Measurements from ENCODE around the gene DDO.
A peak's percentile ranks its signal among the peaks of the same experiment; 100 is the strongest.
"Not testable (repeated sequence)": the region's sequence is repeated elsewhere in the genome, so short reads cannot be mapped to it uniquely, and the experiment has no call there.

DDO gene

DNA sequence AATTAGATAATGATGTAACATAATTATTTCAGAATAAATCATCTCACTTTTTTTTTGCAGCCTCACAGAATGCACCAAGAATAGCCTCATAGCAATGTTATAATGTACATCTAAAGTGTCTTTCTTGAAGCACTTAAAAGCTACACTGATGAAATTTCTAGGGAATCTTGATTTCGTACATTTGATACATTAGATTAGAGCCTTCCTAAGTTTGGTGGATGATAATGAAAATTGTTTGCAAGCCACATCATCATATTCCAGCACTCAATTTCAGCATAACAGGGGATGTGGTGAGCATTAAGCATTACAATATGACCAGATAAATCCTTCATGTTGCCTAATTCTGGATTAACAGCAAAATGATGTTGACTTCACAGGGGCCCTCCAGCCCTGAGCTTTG is 47.5 kb downstream of the DDO start:
- DNase-seq (ENCODE audit: low spot score) = no peak

DNA sequence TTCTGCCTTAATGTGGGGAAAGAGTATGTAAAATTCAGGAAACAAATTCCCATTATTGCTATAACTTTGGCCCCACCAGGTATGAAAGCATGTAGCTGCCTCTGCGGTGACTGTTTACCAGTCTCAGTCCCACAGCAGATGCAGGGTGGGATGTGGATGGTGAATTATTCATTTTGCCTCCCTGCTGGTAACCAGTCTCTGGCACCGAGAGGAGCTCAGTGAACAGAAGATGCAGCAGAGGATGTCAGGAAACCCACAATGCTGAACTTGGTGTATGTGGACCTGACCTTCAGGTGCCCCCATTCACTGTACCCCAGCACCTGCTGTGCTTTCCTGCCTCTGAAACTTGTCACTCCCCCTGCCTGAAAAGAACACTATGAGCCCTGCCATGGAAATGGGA is 48.4 kb downstream of the DDO start:
- DNase-seq (ENCODE audit: low spot score) = no peak

DNA sequence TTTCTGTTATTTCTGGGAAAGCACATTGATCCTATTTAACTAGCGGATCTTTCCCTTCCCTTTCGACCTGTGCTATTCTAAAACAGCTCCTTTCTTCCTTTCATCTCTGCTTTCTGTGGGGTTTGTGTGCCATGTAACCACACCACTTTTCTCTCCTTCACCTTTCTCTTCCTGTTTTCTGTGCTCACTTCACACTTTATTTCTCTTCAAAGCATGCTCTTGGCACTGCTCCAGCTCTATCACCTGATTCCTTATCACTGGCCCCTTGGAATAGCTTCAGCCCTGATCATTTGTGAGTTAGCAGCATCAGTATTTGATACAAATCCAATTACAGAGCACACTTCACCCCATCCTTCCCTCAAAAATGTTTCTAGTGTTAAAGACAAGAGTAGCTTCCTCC is 49.1 kb downstream of the DDO start:
- no peak for DNase-seq (ENCODE audit: low spot score)

DNA sequence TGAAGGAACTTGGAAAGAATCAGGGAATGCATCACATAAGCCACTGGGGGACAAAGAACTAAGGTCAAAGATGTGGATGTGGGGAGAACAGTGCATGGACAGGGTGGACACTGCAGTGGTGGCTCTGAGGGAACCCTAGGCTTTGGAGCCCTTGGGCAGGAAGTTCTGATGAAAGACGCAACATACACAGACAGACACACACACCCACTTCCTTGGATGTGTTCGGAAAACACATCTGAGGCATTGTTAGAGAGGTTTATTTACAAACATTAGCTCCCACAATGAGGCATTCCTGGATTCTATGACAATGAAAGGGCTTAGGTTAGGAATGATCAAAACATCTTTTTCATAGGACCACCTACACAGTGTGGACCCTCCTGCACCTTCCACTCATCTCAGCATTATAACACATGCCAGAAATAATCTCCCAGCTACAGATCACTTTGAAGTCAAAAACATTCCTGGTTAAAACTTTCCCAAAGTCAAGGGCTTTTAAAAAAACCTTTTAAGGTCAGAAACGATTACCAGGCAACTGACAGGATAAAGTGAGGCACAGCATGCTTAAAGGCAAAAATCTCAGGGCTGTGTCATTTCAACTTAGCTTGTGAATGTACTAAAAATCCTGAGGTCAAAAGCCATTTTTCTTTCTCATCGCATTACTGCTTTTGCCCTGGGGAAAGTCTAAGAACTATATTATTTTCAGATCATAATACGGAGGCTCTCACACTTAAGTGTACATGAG is 50.8 kb downstream of the DDO start:
- no peak for DNase-seq (ENCODE audit: low spot score)

DNA sequence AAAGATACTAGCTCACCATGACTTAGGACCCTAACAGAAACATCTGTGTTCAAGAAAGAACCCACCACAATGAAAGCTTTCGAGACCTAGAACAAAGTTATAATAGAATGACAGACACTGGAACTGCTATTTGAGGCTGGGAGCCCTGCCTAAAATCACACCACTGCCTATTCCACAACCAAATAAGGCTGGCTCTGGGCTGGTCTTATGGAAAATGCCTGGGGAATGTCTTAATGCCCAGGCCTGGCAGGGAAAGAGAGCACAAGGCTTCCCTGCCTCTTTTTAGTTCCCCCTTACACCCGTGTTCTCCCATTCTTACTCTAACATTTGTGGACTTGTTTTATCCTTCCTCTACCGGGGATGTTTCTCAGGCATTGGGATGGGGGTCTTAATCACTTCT is 51.6 kb downstream of the DDO start:
- DNase-seq (ENCODE audit: low spot score) = no peak

DNA sequence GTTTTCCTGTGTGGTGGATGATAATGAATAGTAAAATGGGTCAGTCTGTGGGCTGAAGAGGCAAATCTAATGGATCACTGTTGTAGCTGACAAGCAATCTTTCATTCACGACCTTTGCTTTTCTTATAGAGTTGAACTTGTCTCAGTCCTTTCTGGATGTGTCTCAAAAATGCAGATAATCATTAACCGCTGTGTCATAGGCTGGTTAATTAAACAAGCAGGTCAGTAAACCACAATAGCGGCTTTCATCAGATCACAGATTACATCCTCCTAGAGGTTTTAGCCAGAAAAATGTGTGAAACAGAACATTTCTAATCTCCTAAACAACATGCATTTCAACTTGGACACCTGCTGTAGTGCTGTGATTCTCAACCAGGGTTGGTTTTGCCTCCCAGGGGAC is 54.7 kb downstream of the DDO start:
- no peak for DNase-seq (ENCODE audit: low spot score)

DNA sequence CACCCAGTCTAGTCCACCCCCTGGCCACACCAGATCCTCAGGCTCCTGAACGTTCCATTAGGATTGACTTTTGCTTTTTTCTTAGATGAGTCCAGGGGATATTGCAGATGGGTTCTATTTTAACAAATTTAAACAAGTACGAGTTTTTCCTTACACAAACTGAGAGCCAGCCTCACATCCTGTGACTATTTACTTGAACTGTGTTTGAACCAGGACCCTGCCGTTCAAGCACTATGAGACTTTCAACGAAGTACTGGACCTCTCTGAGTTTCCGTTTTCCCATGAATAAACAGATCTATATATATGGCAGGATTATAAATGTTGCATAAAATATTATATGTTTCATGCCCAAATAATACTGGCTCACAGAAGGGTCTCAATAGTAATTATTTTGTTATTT is 55.8 kb downstream of the DDO start:
- no peak for DNase-seq (ENCODE audit: low spot score)

DNA sequence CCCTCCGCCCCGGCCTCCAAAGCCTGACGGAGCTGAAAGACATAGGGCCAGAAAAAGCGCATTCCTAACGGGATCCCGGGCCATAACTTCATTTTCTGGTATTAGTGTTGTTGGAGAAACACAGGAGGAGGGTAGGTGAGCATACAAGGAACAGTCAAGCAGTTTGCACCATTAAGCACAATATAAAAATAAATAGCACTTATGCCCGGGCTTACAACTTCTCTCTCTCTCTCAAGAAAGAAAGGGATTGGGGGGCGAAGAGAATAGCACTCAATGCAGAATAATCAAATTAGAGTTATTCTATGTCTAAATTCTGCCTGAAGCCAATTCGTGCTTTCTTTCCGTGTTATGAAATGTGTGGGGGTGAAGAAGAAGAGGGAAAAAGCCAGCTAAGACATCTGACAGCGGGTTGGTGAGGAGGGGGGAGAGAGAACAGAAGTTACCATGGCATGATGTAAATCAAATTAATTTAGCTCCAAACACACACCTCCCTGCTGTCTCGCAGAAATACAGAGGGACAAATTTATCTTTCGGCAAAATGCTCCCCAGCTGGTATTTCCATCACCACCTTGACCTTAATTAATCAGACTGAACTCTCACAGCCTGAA is 56.7 kb downstream of the DDO start:
- no peak for DNase-seq (ENCODE audit: low spot score)

DNA sequence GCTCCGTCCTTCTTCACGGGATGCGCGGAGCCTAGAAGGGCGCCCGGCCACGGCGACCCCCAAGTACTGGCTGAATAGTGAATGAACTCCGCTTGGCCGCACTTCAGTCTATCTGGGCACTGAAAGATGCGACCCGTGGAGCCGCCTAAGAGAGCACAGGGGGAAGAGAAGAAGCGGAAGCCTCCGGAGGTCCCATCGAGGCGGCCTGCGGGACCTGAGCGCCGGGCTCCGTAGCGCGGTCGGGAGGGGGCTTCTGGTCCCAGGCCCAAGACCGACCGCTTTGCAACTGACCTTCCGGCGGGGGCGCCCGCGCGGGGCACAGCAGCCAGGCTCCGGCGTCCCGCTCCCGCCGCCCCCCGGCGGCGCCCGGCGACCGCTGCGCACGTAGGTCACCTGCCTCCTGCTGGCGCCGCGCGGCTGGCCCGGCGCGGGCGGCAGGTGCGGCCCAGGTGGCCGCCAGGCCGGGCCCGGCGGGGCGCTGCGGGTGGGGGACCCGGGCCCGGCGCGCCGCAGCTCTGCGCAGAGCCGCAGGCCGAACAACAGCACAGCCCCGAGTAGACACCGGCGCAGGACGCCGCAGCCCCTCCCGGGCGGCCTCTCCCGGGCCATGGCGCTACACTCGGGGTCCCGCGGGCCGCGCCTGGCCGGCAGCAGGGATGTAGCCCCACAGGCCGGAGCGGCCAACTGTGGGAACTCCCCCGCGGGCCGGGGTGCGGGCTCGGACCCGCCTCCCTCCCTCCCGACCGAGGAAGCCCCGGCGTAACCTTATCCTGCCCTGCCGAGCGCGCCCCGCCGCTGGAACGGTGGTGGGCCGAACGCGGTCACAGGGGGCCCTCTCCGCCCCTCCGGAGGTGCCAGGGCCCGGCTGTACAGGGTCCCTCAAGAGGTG is 57.5 kb downstream of the DDO start, which contains the start of gene METTL24:
Gene METTL24, minus strand, starts transcription at position 686 of the 889 bp plus-strand sequence. Its CDS starts 77 bp downstream, at position 609.
- peak; percentile 29 for DNase-seq (ENCODE audit: low spot score)

DNA sequence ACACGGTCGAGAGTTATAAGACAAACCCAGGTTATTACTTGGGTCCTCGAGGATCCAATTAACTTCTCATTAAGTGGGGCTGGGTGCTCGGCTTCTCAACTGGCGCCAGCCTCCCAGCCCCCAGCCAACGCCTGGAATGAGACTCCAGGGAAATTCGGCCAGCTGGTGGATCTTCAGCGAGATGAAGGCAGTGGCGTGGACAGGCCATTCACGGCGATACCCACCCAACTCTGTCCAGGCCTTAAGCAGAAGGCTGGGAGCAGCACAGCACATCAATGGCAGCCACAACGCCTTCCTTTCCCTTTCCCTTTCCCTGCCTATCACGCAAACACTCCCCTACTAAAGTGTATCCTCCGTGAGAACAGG is 58.1 kb downstream of the DDO start:
- DNase-seq (ENCODE audit: low spot score) = no peak

DNA sequence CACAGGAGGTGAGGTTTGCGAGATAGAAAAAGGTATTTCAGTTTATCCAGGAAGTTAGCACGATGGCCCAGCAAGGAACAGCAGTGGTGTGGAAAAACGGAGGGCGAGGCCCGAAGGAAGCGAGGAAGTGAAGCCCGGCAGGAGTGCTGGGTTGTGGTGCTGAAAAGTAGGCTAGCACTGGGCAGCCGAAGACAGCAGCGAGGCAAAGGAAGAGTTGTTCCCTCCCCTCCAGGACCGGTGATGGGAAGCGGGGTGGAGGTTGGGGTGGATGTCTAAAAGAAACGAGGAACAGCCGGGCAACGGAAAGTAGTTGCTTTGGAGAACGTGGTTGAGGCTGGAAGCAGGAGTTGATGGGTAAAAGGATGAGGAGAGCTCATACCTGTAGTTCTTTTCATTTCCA is 58.6 kb downstream of the DDO start:
- DNase-seq (ENCODE audit: low spot score) = no peak

DNA sequence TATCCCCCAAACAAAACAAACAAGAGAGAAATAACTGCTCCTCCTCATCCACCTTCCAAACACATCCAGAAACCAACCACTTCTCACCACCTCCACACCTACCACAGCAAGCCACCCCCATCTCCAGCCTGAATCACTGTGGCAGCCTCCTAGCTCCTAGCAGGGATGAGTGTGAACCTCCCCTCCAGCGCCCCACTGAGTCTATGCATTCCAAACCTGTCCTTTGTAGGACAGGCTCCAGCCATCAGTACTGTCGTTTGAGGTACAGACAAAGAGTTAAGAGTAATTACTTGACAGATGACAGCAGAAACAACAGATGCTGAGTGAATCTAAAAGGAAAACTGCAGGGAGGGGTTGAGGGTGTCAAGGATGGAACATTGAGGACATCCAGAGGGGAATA is 59.6 kb downstream of the DDO start:
- no peak for DNase-seq (ENCODE audit: low spot score)

DNA sequence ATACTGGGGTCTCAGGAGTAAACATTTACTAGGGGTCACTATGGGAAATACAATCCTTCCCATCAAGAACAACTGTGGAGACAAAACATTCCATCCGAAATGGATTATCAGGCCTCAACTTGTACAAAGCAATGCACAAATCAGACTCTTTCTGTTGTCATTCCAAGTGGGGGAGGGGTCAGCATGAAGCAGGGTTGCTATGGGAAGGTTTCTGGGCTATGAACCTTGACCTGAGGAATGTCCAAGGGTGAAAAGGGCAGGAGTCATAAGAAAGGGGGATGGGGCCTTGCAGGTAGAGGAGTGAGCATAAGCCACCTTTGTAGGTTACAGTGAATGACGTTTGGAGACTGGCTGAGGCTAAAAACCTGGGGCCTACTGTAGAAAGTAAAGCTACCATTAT is 60.4 kb downstream of the DDO start:
- no peak for DNase-seq (ENCODE audit: low spot score)

DNA sequence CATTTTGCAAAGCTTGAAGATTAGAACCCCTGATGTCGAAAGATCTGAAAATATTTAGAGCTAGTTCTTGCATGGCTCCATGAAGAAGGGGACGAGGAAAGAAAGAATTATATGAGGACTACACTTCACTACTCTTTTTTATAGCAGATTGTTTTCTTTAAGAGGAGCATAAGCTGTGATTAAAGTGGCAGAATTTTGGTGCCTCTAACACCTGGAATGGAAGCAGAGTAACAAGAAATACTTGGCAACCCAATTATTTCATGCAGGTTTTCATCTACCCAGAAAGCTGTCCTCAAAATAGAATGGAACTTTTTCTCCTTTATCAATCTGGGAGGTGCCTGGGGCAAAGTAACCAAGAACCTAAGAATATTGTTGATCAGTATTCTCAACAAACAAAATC is 61.2 kb downstream of the DDO start:
- DNase-seq (ENCODE audit: low spot score) = no peak

DNA sequence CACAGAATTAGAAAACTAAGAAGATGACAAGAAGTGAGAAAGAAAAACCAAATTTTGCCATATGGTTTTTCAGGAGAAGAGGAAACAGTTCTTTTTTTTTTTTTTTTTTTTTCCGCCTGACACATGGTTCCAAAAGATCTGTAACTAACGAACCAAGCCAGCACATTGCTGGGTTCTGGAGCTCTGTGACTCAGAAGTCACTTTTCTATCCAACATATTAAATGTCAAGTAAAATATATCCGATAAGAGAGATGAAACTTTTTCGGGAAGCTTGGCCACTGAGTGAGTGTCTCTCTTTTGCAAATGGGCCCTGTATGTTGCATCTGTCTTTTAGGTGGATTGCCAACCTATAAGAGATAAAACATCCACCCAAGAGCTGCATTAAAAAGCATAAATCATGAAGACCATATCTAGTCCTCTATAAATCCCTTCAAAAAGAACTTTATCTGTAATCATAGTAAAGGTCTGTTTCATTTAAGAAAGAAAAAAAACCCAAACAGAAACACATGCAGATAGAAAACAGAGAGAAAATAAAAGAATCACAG is 61.8 kb downstream of the DDO start:
- DNase-seq (ENCODE audit: low spot score) = no peak

DNA sequence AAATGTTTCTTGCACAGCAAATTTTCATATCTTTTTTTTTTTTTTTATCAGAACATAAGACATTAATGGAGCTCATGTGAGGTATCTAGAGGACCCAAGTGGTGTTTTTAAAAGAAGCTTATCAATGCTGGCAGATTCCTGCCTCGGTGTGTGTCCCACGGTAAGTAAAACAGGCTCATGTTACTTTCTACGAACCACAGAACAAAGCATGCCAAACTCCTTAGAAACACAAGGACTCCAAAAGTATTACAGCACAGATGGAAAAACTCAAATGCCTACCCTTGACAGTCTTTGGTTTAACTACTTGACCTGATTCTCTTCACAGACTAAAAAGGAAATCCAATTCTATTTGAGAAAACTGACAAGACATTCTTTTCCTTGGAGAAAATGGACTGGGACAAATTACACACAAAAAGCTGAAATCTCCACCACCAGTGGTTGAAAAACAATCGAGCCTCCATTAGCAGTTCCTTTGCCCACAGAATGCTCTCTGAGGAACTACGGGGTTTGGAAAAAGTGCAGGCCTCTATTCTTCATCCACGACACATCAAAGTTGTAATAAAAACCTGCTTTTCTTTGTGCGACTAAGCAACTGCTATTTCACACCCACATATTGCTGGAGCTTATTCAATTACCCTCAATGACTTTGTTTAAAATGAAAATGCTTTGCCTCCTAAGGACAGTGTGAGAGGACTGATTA is 62.7 kb downstream of the DDO start:
- DNase-seq (ENCODE audit: low spot score) = no peak

DNA sequence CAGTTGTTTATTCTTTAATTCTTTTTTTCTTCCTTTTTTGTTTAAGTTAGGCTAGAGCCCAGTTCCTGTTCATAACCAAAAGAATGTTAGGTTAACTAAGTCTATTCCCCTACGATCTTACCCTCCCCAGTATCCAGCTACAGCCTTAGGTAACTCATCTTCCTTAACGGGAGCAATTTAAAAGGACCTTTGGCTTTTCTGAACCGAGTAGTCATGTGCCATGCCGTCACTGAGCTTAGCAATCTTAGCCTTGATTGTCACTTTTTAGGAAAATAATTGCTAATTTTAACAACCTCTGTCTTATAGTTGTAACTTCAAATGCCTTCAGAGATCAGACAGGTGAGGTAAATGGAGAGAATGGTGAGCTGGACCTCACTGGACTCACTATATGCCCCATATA is 63.4 kb downstream of the DDO start:
- no peak for DNase-seq (ENCODE audit: low spot score)

DNA sequence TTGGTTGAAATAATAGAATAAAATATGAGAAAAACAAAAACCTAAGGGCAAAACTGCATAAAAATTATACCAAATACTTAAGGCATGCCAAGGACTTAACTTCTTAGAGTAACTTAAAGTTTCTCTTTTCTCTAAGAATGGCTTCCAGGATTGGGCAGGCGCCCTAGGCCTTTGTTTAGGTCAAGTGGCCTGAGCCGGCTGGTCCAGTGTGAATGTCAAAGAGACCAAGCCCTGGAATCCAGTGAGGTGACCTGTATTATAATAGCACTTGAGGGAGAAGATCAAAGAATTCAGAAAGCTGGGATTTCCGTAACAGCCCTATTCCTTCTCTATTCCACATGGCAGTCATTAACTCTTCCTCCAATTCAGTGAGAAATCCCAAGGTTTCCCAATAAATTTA is 63.8 kb downstream of the DDO start:
- no peak for DNase-seq (ENCODE audit: low spot score)

DNA sequence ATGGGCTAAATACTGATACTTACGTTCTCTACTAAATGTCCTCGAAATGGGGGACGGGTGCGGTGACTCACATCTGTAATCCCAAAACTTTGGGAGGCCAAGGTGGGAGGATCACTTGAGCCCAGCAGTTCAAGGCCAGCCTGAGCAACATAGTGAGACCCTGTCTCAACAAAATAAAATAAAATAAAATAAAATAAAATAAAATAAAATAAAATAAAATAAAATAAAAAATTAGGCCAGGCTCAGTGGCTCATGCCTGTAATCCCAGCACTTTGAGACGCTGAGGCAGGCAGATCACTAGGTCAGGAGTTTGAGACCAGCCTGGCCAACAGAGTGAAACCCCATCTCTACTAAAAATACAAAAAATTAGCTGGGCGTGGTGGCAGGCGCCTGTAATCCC is 64.8 kb downstream of the DDO start:
- not testable (repeated sequence) for DNase-seq (ENCODE audit: low spot score)

DNA sequence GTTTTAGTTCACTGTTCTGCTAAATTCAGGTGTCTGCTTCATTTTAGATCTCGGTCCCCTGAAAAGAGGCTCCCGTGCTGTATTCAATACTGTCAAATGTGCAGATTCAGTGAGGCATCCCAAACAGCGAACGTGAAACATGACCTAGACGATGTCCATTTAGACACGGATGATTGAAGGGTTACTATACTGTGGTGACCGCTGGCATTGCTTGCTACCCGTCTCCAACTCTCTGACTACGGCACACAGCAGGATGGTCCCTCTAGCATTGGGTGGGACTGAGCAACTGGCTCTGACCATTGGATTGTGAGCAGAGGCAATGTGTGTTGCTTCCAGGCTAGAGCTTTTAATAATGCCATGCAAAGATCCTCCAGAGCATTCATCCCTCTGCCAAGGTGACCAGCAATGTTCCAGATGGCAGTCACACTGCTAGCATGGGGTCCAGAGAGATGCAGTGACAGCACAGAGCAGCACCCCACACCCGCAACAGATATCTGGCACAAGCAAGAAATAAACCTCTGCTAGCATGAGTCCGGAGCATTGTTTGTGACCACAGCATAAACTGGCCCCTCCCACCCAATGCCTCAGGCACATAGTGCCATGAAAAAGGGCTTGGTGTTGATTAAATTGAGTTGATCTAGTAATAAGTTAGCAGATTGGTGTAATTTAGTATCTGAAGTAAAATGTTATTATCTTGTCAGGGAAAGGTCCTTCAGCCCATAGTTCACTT is 66.2 kb downstream of the DDO start:
- no peak for DNase-seq (ENCODE audit: low spot score)

DNA sequence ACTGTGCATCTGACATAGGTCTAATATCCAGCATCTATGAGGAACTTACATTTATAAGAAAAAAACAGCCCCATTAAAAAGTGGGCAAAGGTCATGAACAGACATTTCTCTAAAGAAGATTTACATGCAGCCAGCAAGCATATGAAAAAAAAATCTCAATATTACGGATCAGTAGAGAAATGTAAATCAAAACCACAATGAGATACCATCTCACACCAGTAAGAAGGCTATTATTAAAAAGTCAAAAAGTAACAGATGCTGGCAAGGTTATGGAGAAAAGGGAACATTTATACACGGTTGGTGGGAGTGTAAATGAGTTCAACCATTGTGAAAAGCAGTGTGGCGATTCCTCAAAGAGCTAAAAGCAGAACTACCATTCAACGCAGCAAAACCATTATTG is 70.3 kb downstream of the DDO start:
- DNase-seq (ENCODE audit: low spot score) = no peak

DNA sequence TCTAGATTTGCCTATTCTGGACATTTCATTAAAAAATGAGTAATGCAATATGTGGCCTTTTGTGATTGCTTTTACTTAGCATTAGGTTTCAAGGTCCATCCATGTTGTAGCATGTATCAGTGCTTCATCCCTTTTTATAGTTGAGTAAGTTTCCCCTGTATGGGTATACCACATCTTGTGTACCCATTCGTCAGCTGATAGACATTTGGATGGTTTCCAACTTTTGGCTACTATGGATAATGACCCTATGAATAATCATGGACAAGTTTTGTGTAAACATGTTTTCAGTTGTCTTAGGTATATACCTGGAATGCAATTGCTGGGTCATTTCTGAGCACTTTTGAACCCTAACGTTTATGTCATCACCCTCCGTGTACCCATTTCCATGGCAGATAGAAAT is 72.6 kb downstream of the DDO start:
- DNase-seq (ENCODE audit: low spot score) = no peak

Data from AG08396 (cell line).